Left lung (tissue), 10 donors: ENCODE results near the gene EXOC4. TPM values are rescaled to one million over a fixed set of nuclear protein-coding genes. Genes with fewer than 3 reads are reported as not detected.

ENCODE experiments used
- ATAC-seq: fragments of 200-7000 bp; cut with Tn5 transposase; one replicate; pipeline ENCODE4 v1.9.1; 2020; ENCODE audit warnings: moderate library complexity
- DNase-seq, 4 donors: peaks; one replicate each; pipeline ENCODE4 v3.0.0-alpha.2; 2013 to 2020
- H3K27ac ChIP-seq, 2 donors: fragments of 200-600 bp; sonication (generic) in 1 of 2; one replicate each; pipeline versions ENCODE4 v1.5.0 to v1.8.0; 2020 to 2021
- H3K27me3 ChIP-seq, 2 donors: fragments of 200-600 bp; sonication (generic) in 1 of 2; one replicate each; pipeline versions ENCODE4 v1.5.0 to v1.8.0; 2020 to 2021
- H3K36me3 ChIP-seq, 2 donors: fragments of 200-600 bp; sonication (generic) in 1 of 2; one replicate each; pipeline versions ENCODE4 v1.5.0 to v1.8.0; 2020 to 2021
- H3K4me1 ChIP-seq, 2 donors: fragments of 200-600 bp; one replicate each; pipeline ENCODE4 v1.8.0; 2021
- H3K4me3 ChIP-seq, 2 donors: fragments of 200-600 bp; sonication (generic) in 1 of 2; one replicate each; pipeline versions ENCODE4 v1.5.0 to v1.8.0; 2020 to 2021; ENCODE audit warnings: mild to moderate bottlenecking in 1 of 2
- H3K9me3 ChIP-seq, 2 donors: fragments of 200-600 bp; sonication (generic) in 1 of 2; one replicate each; pipeline versions ENCODE4 v1.5.0 to v1.8.0; 2020 to 2021
- CTCF ChIP-seq, 2 donors: fragments of 200-600 bp; sonication (generic) in 1 of 2; IDR thresholded peaks; one replicate each; pipeline versions ENCODE4 v1.5.0 to v1.8.0; 2021; ENCODE audit warnings: antibody characterized with exemption in 2 of 2
- intact Hi-C, 2 donors: fragments of 100-400 bp; cut with DNase I; formaldehyde crosslinking; loops; one replicate each; pipeline versions ENCODE4 v1.11.2 to v1.14.2; 2022
- polyA plus RNA-seq, 6 donors: library from polyadenylated mRNA; unstranded; fragments of 120-200 nt; gene quantifications; one replicate each; pipeline ENCODE4 v1.2.1, GENCODE V29; 2013; ENCODE audit not compliant: insufficient read length in 6 of 6
- total RNA-seq, 2 donors: library from RNA; stranded (reverse); fragmentation: NEBNext Ultra II Directional; extraction: Animal tissue kit (Norgen Biotek cat#: 25700); gene quantifications; one replicate each; pipeline ENCODE4 v1.2.1, GENCODE V29; 2021
- donor health status: DM: no; HTN: yes; CAD: no.
- donor health status: DM: no; HTN: no; CAD: no.

Gene EXOC4
- total and polyA plus RNA-seq, 8 donors = 52.5 to 79.4 (median 65.9) TPM

- no peaks in the 10 kb centered on the region for H3K27me3 ChIP-seq
- H3K4me1 ChIP-seq = no peaks in the 10 kb centered on the region
- no peaks in the 10 kb centered on the region for H3K36me3 ChIP-seq
- no peak for DNase-seq
- H3K4me3 ChIP-seq = no peak overlapping the region
- no peak overlapping the region for H3K27ac ChIP-seq
- intact Hi-C loops = no loop called here
- no peak for ATAC-seq
- TF ChIP-seq CTCF (IDR thresholded peaks at IDR 0.05) = no peak
- no peaks in the 10 kb centered on the region for H3K9me3 ChIP-seq
Observed at GRCh38 chr7:133696056-133696455, 443.2 kb downstream of the EXOC4 start.

GRCh38 chr7:133697585-133697984 lies 444.7 kb downstream of the EXOC4 start:
- H3K4me3 ChIP-seq = no peak overlapping the region
- no peaks in the 10 kb centered on the region for H3K4me1 ChIP-seq
- no peaks in the 10 kb centered on the region for H3K27me3 ChIP-seq
- intact Hi-C loops = no loop called here
- DNase-seq (no peak), ATAC-seq (no peak)
- TF ChIP-seq CTCF (IDR thresholded peaks at IDR 0.05) = no peak
- no peaks in the 10 kb centered on the region for H3K9me3 ChIP-seq
- no peaks in the 10 kb centered on the region for H3K36me3 ChIP-seq
- no peak overlapping the region for H3K27ac ChIP-seq

- Histone ChIP-seq H3K36me3 (no peaks in the 10 kb centered on the region), H3K4me3 (no peak overlapping the region), H3K4me1 (no peaks in the 10 kb centered on the region), H3K27ac (no peak overlapping the region), H3K9me3 (no peaks in the 10 kb centered on the region), H3K27me3 (no peaks in the 10 kb centered on the region)
- intact Hi-C loops = no loop called here
- ATAC-seq (no peak), DNase-seq (no peak)
- no peak for TF ChIP-seq CTCF (IDR thresholded peaks at IDR 0.05)
Observed at GRCh38 chr7:133698127-133698526, 445.2 kb downstream of the EXOC4 start.

- Histone ChIP-seq H3K9me3 (no peaks in the 10 kb centered on the region), H3K27me3 (no peaks in the 10 kb centered on the region), H3K27ac (no peak overlapping the region), H3K4me1 (no peaks in the 10 kb centered on the region), H3K4me3 (no peak overlapping the region), H3K36me3 (no peaks in the 10 kb centered on the region)
- DNase-seq (no peak), ATAC-seq (no peak)
- no peak for TF ChIP-seq CTCF (IDR thresholded peaks at IDR 0.05)
- intact Hi-C loops = no loop called here
Observed at GRCh38 chr7:133699386-133699785, 446.5 kb downstream of the EXOC4 start.

GRCh38 chr7:133702078-133702477 lies 449.2 kb downstream of the EXOC4 start:
- intact Hi-C loops = no loop called here
- no peaks in the 10 kb centered on the region for H3K27me3 ChIP-seq
- H3K9me3 ChIP-seq = no peaks in the 10 kb centered on the region
- DNase-seq (no peak), ATAC-seq (no peak)
- no peak overlapping the region for H3K4me3 ChIP-seq
- no peaks in the 10 kb centered on the region for H3K36me3 ChIP-seq
- no peak for TF ChIP-seq CTCF (IDR thresholded peaks at IDR 0.05)
- no peaks in the 10 kb centered on the region for H3K4me1 ChIP-seq
- no peak overlapping the region for H3K27ac ChIP-seq
